ENCODE data around the gene GMDS.

GMDS gene

GRCh38 chr6:1603708-1604107 is 641.7 kb downstream of the GMDS start:
- no peak overlapping the region for H2AFZ ChIP-seq (ENCODE audit: low read length, unreplicated experiment)
- peaks cover 3% of the 10 kb centered on the region for H3K4me1 ChIP-seq (ENCODE audit: control insufficient read depth, insufficient read depth, low read length, unreplicated experiment)
- H3K79me2 ChIP-seq (ENCODE audit: control insufficient read depth, insufficient read depth, low read length, unreplicated experiment) = no peaks in the 10 kb centered on the region
- H3K4me3 ChIP-seq (ENCODE audit: low read depth, low read length) = 0 out of 2 replicates have a peak overlapping the region, but pooled peaks have one; percentile 73
- no peaks in the 10 kb centered on the region for H3K36me3 ChIP-seq (ENCODE audit: insufficient read depth, low read length)
- no peak overlapping the region for H3K27ac ChIP-seq (ENCODE audit: low read depth, low read length)
- H3K27me3 ChIP-seq (ENCODE audit: insufficient read depth, low read length) = peaks cover 46% of the 10 kb centered on the region

- Histone ChIP-seq H3K27ac (ENCODE audit: low read depth, low read length) (no peak overlapping the region), H3K79me2 (ENCODE audit: control insufficient read depth, insufficient read depth, low read length, unreplicated experiment) (no peaks in the 10 kb centered on the region), H2AFZ (ENCODE audit: low read length, unreplicated experiment) (no peak overlapping the region), H3K4me1 (ENCODE audit: control insufficient read depth, insufficient read depth, low read length, unreplicated experiment) (peaks cover 8% of the 10 kb centered on the region), H3K4me3 (ENCODE audit: low read depth, low read length) (no peak overlapping the region), H3K27me3 (ENCODE audit: insufficient read depth, low read length) (peaks cover 31% of the 10 kb centered on the region), H3K36me3 (ENCODE audit: insufficient read depth, low read length) (no peaks in the 10 kb centered on the region)
Observed at GRCh38 chr6:1602049-1602713, 643.2 kb downstream of the GMDS start.

- no peak overlapping the region for H2AFZ ChIP-seq (ENCODE audit: low read length, unreplicated experiment)
- peaks cover 13% of the 10 kb centered on the region for H3K4me1 ChIP-seq (ENCODE audit: control insufficient read depth, insufficient read depth, low read length, unreplicated experiment)
- no peaks in the 10 kb centered on the region for H3K79me2 ChIP-seq (ENCODE audit: control insufficient read depth, insufficient read depth, low read length, unreplicated experiment)
- H3K4me3 ChIP-seq (ENCODE audit: low read depth, low read length) = no peak overlapping the region
- no peaks in the 10 kb centered on the region for H3K36me3 ChIP-seq (ENCODE audit: insufficient read depth, low read length)
- H3K27me3 ChIP-seq (ENCODE audit: insufficient read depth, low read length) = peaks cover 23% of the 10 kb centered on the region
- H3K27ac ChIP-seq (ENCODE audit: low read depth, low read length) = no peak overlapping the region
Observed at GRCh38 chr6:1601158-1602048, 644.0 kb downstream of the GMDS start.

DNA sequence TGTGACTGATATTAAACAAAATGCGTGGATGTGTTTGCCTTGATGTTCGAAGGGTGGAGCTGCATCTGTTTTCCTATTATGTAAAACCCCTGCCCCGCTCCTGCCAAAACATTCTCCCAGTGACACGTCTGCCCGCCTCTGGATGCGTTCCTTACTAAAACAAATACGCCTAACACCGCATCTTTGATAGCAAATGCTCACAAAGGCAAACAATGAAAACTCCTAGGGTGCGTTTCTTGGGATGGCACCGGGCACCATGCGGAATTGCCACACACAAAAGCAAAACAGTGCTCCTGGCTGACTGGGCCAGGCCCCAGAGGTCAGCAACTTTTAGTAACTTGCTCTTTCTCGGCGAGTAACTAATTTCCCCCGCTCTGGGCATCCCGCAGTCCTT is 644.6 kb downstream of the GMDS start:
- Histone ChIP-seq H2AFZ (ENCODE audit: low read length, unreplicated experiment) (no peak overlapping the region), H3K27me3 (ENCODE audit: insufficient read depth, low read length) (peaks cover 17% of the 10 kb centered on the region), H3K27ac (ENCODE audit: low read depth, low read length) (no peak overlapping the region), H3K36me3 (ENCODE audit: insufficient read depth, low read length) (no peaks in the 10 kb centered on the region), H3K4me1 (ENCODE audit: control insufficient read depth, insufficient read depth, low read length, unreplicated experiment) (peaks cover 14% of the 10 kb centered on the region), H3K79me2 (ENCODE audit: control insufficient read depth, insufficient read depth, low read length, unreplicated experiment) (no peaks in the 10 kb centered on the region), H3K4me3 (ENCODE audit: low read depth, low read length) (no peak overlapping the region)

DNA sequence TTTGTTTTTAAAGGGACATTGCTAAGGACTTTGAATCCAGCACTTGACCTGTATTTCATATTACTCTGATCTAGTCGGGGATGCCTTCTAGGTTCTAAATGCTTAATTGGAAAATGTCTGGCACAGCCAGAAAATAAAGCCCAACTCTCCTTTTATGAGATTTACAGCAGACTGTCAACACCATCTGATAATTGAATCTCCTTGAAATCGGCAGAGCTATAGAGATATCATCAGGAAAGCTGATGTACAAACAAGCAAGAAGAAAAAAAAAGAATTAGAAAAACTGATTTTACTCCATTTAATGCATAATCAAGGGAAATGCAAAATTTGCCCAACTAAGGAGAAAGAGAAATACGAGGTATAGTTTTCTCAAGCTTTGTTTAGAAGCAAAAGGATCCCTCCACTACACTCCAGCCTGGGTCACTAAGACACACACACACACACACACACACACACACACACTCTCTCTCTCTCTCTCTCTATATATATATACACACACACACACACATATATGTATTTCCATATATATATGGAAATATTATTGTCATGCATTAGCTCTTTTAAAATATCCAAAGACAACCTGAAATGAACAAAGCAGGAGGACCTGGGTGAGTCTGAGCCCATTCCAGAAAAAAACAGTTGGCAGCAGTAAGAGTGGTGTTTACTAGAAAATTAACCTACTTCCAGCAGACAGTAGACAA is 645.2 kb downstream of the GMDS start:
- H3K27ac ChIP-seq (ENCODE audit: low read depth, low read length) = no peak overlapping the region
- H3K4me1 ChIP-seq (ENCODE audit: control insufficient read depth, insufficient read depth, low read length, unreplicated experiment) = peaks cover 14% of the 10 kb centered on the region
- no peak overlapping the region for H2AFZ ChIP-seq (ENCODE audit: low read length, unreplicated experiment)
- H3K79me2 ChIP-seq (ENCODE audit: control insufficient read depth, insufficient read depth, low read length, unreplicated experiment) = no peaks in the 10 kb centered on the region
- H3K4me3 ChIP-seq (ENCODE audit: low read depth, low read length) = no peak overlapping the region
- no peaks in the 10 kb centered on the region for H3K36me3 ChIP-seq (ENCODE audit: insufficient read depth, low read length)
- H3K27me3 ChIP-seq (ENCODE audit: insufficient read depth, low read length) = peaks cover 17% of the 10 kb centered on the region

DNA sequence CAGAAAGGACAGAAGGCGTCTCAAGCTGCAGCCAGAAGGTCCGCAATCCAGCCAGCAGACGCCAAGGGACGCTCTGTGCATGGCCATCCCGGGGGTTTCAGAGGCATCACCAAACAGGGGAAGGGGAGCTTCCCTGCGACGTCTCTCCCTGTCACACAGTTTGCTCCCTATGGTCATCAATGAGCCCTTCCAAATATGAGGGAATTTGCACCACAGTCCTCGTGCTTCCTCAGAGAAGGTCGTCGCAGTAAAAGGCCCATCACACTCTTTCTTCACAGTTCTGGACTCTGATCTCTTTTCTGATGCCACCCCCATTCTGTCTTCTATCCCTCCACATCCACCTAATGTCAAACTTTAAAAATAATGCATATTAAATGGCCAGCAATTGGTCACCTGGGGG is 645.9 kb downstream of the GMDS start:
- H3K27ac ChIP-seq (ENCODE audit: low read depth, low read length) = no peak overlapping the region
- no peak overlapping the region for H3K4me3 ChIP-seq (ENCODE audit: low read depth, low read length)
- peaks cover 14% of the 10 kb centered on the region for H3K4me1 ChIP-seq (ENCODE audit: control insufficient read depth, insufficient read depth, low read length, unreplicated experiment)
- H3K36me3 ChIP-seq (ENCODE audit: insufficient read depth, low read length) = no peaks in the 10 kb centered on the region
- H3K79me2 ChIP-seq (ENCODE audit: control insufficient read depth, insufficient read depth, low read length, unreplicated experiment) = no peaks in the 10 kb centered on the region
- H2AFZ ChIP-seq (ENCODE audit: low read length, unreplicated experiment) = no peak overlapping the region
- peaks cover 17% of the 10 kb centered on the region for H3K27me3 ChIP-seq (ENCODE audit: insufficient read depth, low read length)

- H3K27me3 ChIP-seq (ENCODE audit: insufficient read depth, low read length) = peaks cover 19% of the 10 kb centered on the region
- H3K27ac ChIP-seq (ENCODE audit: low read depth, low read length) = no peak overlapping the region
- no peak overlapping the region for H2AFZ ChIP-seq (ENCODE audit: low read length, unreplicated experiment)
- peaks cover 11% of the 10 kb centered on the region for H3K4me1 ChIP-seq (ENCODE audit: control insufficient read depth, insufficient read depth, low read length, unreplicated experiment)
- H3K79me2 ChIP-seq (ENCODE audit: control insufficient read depth, insufficient read depth, low read length, unreplicated experiment) = no peaks in the 10 kb centered on the region
- H3K36me3 ChIP-seq (ENCODE audit: insufficient read depth, low read length) = no peaks in the 10 kb centered on the region
- H3K4me3 ChIP-seq (ENCODE audit: low read depth, low read length) = no peak overlapping the region
Observed at GRCh38 chr6:1598886-1599285, 646.5 kb downstream of the GMDS start.

GRCh38 chr6:1598433-1598832 is 647.0 kb downstream of the GMDS start:
- H3K27me3 ChIP-seq (ENCODE audit: insufficient read depth, low read length) = peaks cover 23% of the 10 kb centered on the region
- no peak overlapping the region for H3K4me3 ChIP-seq (ENCODE audit: low read depth, low read length)
- H3K4me1 ChIP-seq (ENCODE audit: control insufficient read depth, insufficient read depth, low read length, unreplicated experiment) = peaks cover 11% of the 10 kb centered on the region
- H3K27ac ChIP-seq (ENCODE audit: low read depth, low read length) = no peak overlapping the region
- H3K79me2 ChIP-seq (ENCODE audit: control insufficient read depth, insufficient read depth, low read length, unreplicated experiment) = no peaks in the 10 kb centered on the region
- H2AFZ ChIP-seq (ENCODE audit: low read length, unreplicated experiment) = no peak overlapping the region
- no peaks in the 10 kb centered on the region for H3K36me3 ChIP-seq (ENCODE audit: insufficient read depth, low read length)

GRCh38 chr6:1597924-1598323 is 647.5 kb downstream of the GMDS start:
- Histone ChIP-seq H3K27me3 (ENCODE audit: insufficient read depth, low read length) (peaks cover 28% of the 10 kb centered on the region), H3K4me3 (ENCODE audit: low read depth, low read length) (no peak overlapping the region), H2AFZ (ENCODE audit: low read length, unreplicated experiment) (no peak overlapping the region)

DNA sequence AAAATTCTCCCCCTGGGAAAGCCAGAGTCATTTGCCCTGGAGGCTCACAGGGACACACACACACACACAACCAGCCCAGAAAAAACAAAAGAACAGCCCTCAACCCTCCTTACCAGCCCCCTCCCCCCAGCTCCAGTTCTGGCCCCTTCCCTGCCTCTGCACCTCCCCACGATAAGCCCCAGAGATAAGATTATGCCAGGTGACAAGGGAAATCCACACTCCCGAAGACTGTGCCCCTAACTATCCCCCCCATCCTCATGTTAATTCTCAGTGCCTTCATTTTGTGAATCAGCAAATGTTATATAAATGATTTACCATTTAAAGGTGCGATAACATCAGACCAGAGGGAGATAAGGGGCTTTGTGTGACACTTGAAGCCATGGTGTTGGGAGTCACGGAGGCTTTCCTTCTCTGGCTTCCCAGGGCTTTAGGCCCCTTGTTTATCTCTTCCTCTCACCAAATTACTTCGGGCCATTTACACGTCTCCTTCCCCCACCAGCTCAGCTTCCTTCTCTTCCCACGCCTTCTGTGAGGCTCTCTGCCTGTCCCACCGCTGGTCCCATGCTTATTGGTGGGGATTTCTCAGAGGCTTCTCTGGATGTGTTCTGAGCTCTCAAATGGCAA is 648.2 kb downstream of the GMDS start:
- H3K4me1 ChIP-seq (ENCODE audit: control insufficient read depth, insufficient read depth, low read length, unreplicated experiment) = peaks cover 11% of the 10 kb centered on the region
- no peak overlapping the region for H3K4me3 ChIP-seq (ENCODE audit: low read depth, low read length)
- H2AFZ ChIP-seq (ENCODE audit: low read length, unreplicated experiment) = no peak overlapping the region
- H3K36me3 ChIP-seq (ENCODE audit: insufficient read depth, low read length) = no peaks in the 10 kb centered on the region
- peaks cover 31% of the 10 kb centered on the region for H3K27me3 ChIP-seq (ENCODE audit: insufficient read depth, low read length)
- no peak overlapping the region for H3K27ac ChIP-seq (ENCODE audit: low read depth, low read length)
- H3K79me2 ChIP-seq (ENCODE audit: control insufficient read depth, insufficient read depth, low read length, unreplicated experiment) = no peaks in the 10 kb centered on the region

More at GRCh38 chr6:1597924-1598323, 647.5 kb downstream of the GMDS start:
- Histone ChIP-seq H3K4me1 (ENCODE audit: control insufficient read depth, insufficient read depth, low read length, unreplicated experiment) (peaks cover 11% of the 10 kb centered on the region), H3K79me2 (ENCODE audit: control insufficient read depth, insufficient read depth, low read length, unreplicated experiment) (no peaks in the 10 kb centered on the region), H3K27ac (ENCODE audit: low read depth, low read length) (no peak overlapping the region), H3K36me3 (ENCODE audit: insufficient read depth, low read length) (no peaks in the 10 kb centered on the region)

Data from ACC112 (cell line).